HUES6 (cell line): ENCODE results near the gene FURIN.
"Not testable (repeated sequence)": the region's sequence is repeated elsewhere in the genome, so short reads cannot be mapped to it uniquely, and the experiment has no call there.

ENCODE experiments used
- H3K27ac ChIP-seq: 2 replicates; pipeline ENCODE4 v1.7.0; 2013; ENCODE audit warnings: low read depth, mild to moderate bottlenecking, low read length, inconsistent platforms
- H3K27me3 ChIP-seq: 2 replicates; pipeline ENCODE4 v1.6.1; 2013; ENCODE audit warnings: low read length; ENCODE audit not compliant: control insufficient read depth, insufficient read depth
- H3K36me3 ChIP-seq: 2 replicates; pipeline ENCODE4 v1.6.1; 2013; ENCODE audit warnings: low read length; ENCODE audit not compliant: control insufficient read depth, insufficient read depth
- H3K4me1 ChIP-seq: 2 replicates; pipeline ENCODE4 v1.6.1; 2013; ENCODE audit warnings: low read length; ENCODE audit not compliant: control insufficient read depth, insufficient read depth
- H3K4me3 ChIP-seq: 2 replicates; pipeline ENCODE4 v1.5.1; 2013; ENCODE audit warnings: low read depth, low read length
- H3K9ac ChIP-seq: one replicate; pipeline ENCODE4 v1.6.1; 2013; ENCODE audit warnings: mild to moderate bottlenecking, low read length
- H3K9me3 ChIP-seq: 2 replicates; pipeline ENCODE4 v1.6.1; 2013; ENCODE audit warnings: low read depth, low read length; ENCODE audit not compliant: control insufficient read depth, insufficient read depth

Gene FURIN

DNA sequence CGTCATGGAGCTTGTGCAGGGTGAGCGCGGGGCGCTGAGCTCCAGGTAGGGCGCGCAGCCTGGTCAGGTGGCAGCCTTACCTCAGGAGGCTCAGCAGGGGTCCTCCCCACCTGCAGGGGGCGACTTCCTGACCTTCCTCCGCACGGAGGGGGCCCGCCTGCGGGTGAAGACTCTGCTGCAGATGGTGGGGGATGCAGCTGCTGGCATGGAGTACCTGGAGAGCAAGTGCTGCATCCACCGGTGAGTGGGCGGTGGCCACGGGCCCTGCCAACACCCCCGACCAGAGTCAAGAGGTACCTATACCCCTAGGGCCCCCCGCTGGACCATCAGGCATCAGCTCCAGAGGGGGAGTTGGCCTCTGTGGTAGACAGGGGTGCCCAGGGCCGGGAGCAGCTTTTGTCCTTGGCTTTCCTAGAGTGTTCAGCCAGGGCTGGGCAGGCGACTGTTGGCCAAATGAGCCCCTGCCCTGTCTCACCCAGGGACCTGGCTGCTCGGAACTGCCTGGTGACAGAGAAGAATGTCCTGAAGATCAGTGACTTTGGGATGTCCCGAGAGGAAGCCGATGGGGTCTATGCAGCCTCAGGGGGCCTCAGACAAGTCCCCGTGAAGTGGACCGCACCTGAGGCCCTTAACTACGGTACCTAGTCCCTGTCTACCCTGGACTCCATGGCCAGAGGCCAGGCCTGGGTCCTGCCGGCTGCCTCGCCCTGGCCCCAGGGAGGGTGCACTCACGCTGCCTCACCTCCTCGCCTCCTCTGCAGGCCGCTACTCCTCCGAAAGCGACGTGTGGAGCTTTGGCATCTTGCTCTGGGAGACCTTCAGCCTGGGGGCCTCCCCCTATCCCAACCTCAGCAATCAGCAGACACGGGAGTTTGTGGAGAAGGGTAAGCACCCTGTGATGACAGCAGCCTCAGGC is 25.0 kb downstream of the FURIN start:
- Histone ChIP-seq H3K4me3 (no peak overlapping the region), H3K4me1 (no peaks in the 10 kb centered on the region)

GRCh38 chr15:90895571-90896117 is 27.3 kb downstream of the FURIN start:
- Histone ChIP-seq H3K36me3 (peaks cover 36% of the 10 kb centered on the region), H3K27ac (no peak overlapping the region), H3K9ac (no peak overlapping the region)

More for the DNA sequence above, 25.0 kb downstream of the FURIN start:
- no peaks in the 10 kb centered on the region for H3K27me3 ChIP-seq
- H3K9me3 ChIP-seq = no peaks in the 10 kb centered on the region
- no peak overlapping the region for H3K9ac ChIP-seq
- H3K36me3 ChIP-seq = peaks cover 39% of the 10 kb centered on the region
- no peak overlapping the region for H3K27ac ChIP-seq

DNA sequence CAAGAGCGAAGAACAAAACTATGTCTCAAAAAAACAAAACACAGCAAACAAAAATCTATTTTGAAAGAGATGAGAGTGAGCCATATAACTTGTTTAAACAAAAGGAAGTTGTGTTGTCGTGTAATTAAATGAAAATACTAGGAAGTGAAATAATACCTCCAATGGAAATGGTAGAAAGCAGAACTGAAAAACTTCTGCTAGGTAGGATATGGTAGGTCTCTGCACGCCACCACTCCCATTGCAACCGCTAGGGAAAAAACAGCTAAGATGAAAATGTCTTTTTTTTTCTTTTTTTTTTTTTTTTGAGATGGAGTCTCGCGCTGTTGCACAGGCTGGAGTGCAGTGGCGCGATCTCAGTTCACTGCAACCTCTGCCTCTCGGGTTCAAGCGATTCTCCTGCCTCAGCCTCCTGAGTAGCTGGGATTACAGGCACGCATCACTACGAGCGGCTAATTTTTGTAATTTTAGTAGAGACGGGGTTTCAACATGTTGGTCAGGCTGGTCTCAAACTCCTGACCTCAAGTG is 28.8 kb downstream of the FURIN start:
- H3K9me3 ChIP-seq, H3K9ac ChIP-seq, H3K27ac ChIP-seq, H3K4me3 ChIP-seq, H3K4me1 ChIP-seq, H3K27me3 ChIP-seq: not testable (repeated sequence)
- H3K36me3 ChIP-seq = peaks cover 26% of the 10 kb centered on the region

More at GRCh38 chr15:90895571-90896117, 27.3 kb downstream of the FURIN start:
- no peaks in the 10 kb centered on the region for H3K9me3 ChIP-seq
- no peaks in the 10 kb centered on the region for H3K27me3 ChIP-seq
- H3K4me3 ChIP-seq = no peak overlapping the region
- no peaks in the 10 kb centered on the region for H3K4me1 ChIP-seq

GRCh38 chr15:90901175-90902039 is 33.0 kb downstream of the FURIN start:
- no peaks in the 10 kb centered on the region for H3K9me3 ChIP-seq
- peak overlapping the region; percentile 73 for H3K4me3 ChIP-seq
- H3K27me3 ChIP-seq = peaks cover 10% of the 10 kb centered on the region
- H3K27ac ChIP-seq = no peak overlapping the region
- no peak overlapping the region for H3K9ac ChIP-seq
- H3K4me1 ChIP-seq = peaks cover 12% of the 10 kb centered on the region
- H3K36me3 ChIP-seq = peaks cover 15% of the 10 kb centered on the region

DNA sequence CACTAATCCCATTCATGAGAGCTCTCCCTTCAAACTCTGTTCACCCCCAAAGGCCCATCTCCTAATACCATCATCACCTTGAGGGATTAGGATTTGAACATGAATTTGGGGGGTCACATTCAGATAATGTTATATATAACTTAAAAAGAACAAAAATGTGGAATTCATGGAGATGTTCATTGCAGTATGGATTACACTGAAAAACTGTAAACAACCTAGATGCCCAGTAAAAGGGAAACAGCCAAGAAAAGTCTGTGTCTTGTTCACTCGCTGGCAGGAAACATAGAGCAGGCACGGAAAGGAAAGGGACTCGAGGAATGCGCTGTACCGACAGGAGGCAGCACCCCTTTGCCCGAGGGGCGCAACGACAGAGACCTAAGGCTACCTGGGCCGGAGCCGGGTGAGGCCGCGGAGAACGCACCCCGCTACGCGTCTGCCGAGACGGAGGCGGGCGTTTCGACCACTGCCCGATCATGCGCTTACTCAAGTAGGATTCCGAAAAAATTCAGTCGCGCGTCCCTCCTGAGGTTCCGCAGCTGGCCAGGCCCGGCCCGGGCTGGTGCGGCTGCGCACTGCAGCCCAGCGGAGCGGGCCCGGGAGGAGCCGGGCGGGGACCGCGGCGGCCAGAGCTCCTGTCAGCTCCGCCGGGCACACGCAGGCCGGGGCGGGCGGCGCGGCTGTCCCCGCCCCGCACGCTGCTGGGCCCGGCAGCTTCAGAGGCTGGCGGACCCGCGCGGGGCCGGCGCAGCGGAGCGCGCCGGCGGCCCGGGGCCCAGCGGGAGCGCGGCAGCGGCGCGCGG is 33.9 kb downstream of the FURIN start:
- peaks cover 10% of the 10 kb centered on the region for H3K27me3 ChIP-seq
- no peaks in the 10 kb centered on the region for H3K9me3 ChIP-seq
- H3K9ac ChIP-seq = peak overlapping the region; percentile 59
- H3K4me3 ChIP-seq = peak overlapping the region; percentile 73
- no peak overlapping the region for H3K27ac ChIP-seq
- H3K4me1 ChIP-seq = peaks cover 12% of the 10 kb centered on the region
- H3K36me3 ChIP-seq = peaks cover 22% of the 10 kb centered on the region

GRCh38 chr15:90902840-90903732 is 34.7 kb downstream of the FURIN start, which contains the start of gene MAN2A2:
Gene MAN2A2, plus strand, starts transcription at chr15:90903302. Its CDS starts 906 bp downstream, at chr15:90904208.
- Histone ChIP-seq H3K36me3 (peaks cover 27% of the 10 kb centered on the region), H3K27ac (no peak within 1 kb of the TSS), H3K4me3 (peak within 1 kb of the TSS; percentile 73), H3K4me1 (peaks cover 12% of the 10 kb centered on the region), H3K27me3 (peaks cover 10% of the 10 kb centered on the region), H3K9ac (peak within 1 kb of the TSS; percentile 66), H3K9me3 (no peaks in the 10 kb centered on the region)

GRCh38 chr15:90903733-90904536 is 35.5 kb downstream of the FURIN start:
- Histone ChIP-seq H3K27me3 (peaks cover 10% of the 10 kb centered on the region), H3K4me3 (peak overlapping the region; percentile 72), H3K36me3 (peaks cover 28% of the 10 kb centered on the region), H3K27ac (no peak overlapping the region), H3K9me3 (no peaks in the 10 kb centered on the region), H3K4me1 (peaks cover 12% of the 10 kb centered on the region), H3K9ac (no peak overlapping the region)

DNA sequence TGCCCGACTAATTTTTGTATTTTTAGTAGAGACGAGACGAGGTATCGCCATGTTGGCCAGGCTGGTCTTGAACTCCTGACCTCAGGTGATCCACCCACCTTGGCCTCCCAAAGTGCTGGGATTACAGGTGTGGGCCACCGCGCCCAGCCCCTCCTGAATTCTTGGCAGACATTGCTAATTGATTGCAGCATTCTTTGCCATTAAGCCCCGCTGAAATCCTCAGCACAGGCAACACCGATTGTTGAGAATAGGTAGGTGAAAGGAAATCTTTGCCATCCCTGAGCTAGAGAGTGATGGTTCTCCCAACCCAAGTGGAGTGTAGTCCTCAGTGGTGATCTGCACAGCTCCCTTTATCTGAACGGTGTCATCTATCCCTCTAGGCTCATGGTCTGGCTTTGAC is 36.4 kb downstream of the FURIN start:
- H3K9me3 ChIP-seq = no peaks in the 10 kb centered on the region
- H3K4me3 ChIP-seq = no peak overlapping the region
- no peak overlapping the region for H3K9ac ChIP-seq
- H3K36me3 ChIP-seq = peaks cover 34% of the 10 kb centered on the region
- H3K27ac ChIP-seq = no peak overlapping the region
- H3K4me1 ChIP-seq = peaks cover 12% of the 10 kb centered on the region
- H3K27me3 ChIP-seq = peaks cover 10% of the 10 kb centered on the region
